GM23338 (cell line): ENCODE measurements around the gene SLC2A6. TPM values are rescaled to one million over a fixed set of nuclear protein-coding genes. Genes with fewer than 3 reads are reported as not detected.

Experiments
- ATAC-seq: fragments of 200-7000 bp; cut with Tn5 transposase; 3 replicates; pipeline ENCODE4 v1.9.1; 2020
- DNase-seq: peaks from one replicate; pipeline ENCODE4 v3.0.0-alpha.2; 2015; ENCODE audit warnings: low spot score
- H2AFZ ChIP-seq: fragments of 200-600 bp; sonication (generic); 2 replicates; pipeline ENCODE4 v1.8.0; 2016; ENCODE audit warnings: antibody characterized with exemption, mild to moderate bottlenecking, moderate library complexity
- H3F3A ChIP-seq: fragments of 200-600 bp; sonication (generic); replicated peaks from 2 replicates; pipeline ENCODE4 v1.8.0; 2017; ENCODE audit warnings: antibody characterized with exemption, mixed run types, low read depth
- H3K27ac ChIP-seq: fragments of 200-600 bp; sonication (generic); 2 replicates; pipeline ENCODE4 v1.6.1; 2016; ENCODE audit warnings: low read depth
- H3K27me3 ChIP-seq: fragments of 200-600 bp; sonication (generic); 2 replicates; pipeline ENCODE4 v1.8.0; 2016; ENCODE audit warnings: mild to moderate bottlenecking, mixed run types, moderate library complexity; ENCODE audit not compliant: insufficient read depth
- H3K36me3 ChIP-seq: fragments of 200-600 bp; sonication (generic); 2 replicates; pipeline ENCODE4 v1.8.0; 2016; ENCODE audit warnings: mild to moderate bottlenecking; ENCODE audit not compliant: insufficient read depth
- H3K4me1 ChIP-seq: fragments of 200-600 bp; sonication (generic); 2 replicates; pipeline ENCODE4 v1.8.0; 2016; ENCODE audit warnings: mild to moderate bottlenecking, moderate library complexity; ENCODE audit not compliant: insufficient read depth
- H3K4me2 ChIP-seq: fragments of 200-600 bp; sonication (generic); 2 replicates; pipeline ENCODE4 v1.7.1; 2017; ENCODE audit warnings: mixed run types
- H3K4me3 ChIP-seq: fragments of 200-600 bp; sonication (generic); 2 replicates; pipeline ENCODE4 v1.6.1; 2016; ENCODE audit warnings: mixed run types
- H3K79me2 ChIP-seq: fragments of 200-600 bp; sonication (generic); replicated peaks from 2 replicates; pipeline ENCODE4 v1.8.0; 2017; ENCODE audit warnings: mild to moderate bottlenecking; ENCODE audit not compliant: insufficient read depth
- H3K9me2 ChIP-seq: fragments of 200-600 bp; sonication (generic); 2 replicates; pipeline ENCODE4 v1.8.0; 2017; ENCODE audit not compliant: insufficient read depth
- H4K20me1 ChIP-seq: fragments of 200-600 bp; sonication (generic); replicated peaks from 2 replicates; pipeline ENCODE4 v1.8.0; 2017; ENCODE audit warnings: mild to moderate bottlenecking; ENCODE audit not compliant: insufficient read depth
- H3K27ac Mint-ChIP-seq: 2 replicates; pipeline ENCODE4 v1.8.0; 2020; ENCODE audit warnings: inconsistent platforms, mild to moderate bottlenecking, moderate library complexity, mixed read lengths
- H3K27me3 Mint-ChIP-seq: 3 replicates; pipeline ENCODE4 v1.8.0; 2022; ENCODE audit warnings: low read depth, mild to moderate bottlenecking, moderate library complexity, mixed read lengths, inconsistent platforms; ENCODE audit not compliant: insufficient read depth, poor library complexity
- H3K36me3 Mint-ChIP-seq: 3 replicates; pipeline ENCODE4 v1.8.0; 2021; ENCODE audit warnings: low read depth, mild to moderate bottlenecking, inconsistent platforms, moderate library complexity, mixed read lengths
- H3K4me1 Mint-ChIP-seq: 3 replicates; pipeline ENCODE4 v1.8.0; 2020; ENCODE audit warnings: mild to moderate bottlenecking, inconsistent platforms, mixed read lengths
- H3K4me3 Mint-ChIP-seq: 3 replicates; pipeline ENCODE4 v1.8.0; 2021; ENCODE audit warnings: moderate library complexity, mild to moderate bottlenecking, inconsistent platforms, mixed read lengths
- H3K9me3 Mint-ChIP-seq: 3 replicates; pipeline ENCODE4 v1.8.0; 2020; ENCODE audit warnings: moderate library complexity, mild to moderate bottlenecking, inconsistent platforms, mixed read lengths
- CREB1 ChIP-seq: fragments of 250-450 bp; sonication (Bioruptor Pico); IDR thresholded peaks from 2 replicates; pipeline ENCODE4 v1.5.0; 2020; ENCODE audit warnings: low read depth, mild to moderate bottlenecking, moderate library complexity
- ETS1 ChIP-seq: IDR thresholded peaks from 2 replicates; pipeline ENCODE4 v1.6.1; 2016; ENCODE audit warnings: antibody characterized with exemption
- EZH2 ChIP-seq: fragments of 200-600 bp; sonication (generic); IDR thresholded peaks from one replicate; pipeline ENCODE4 v1.8.0; 2017; ENCODE audit warnings: antibody characterized with exemption, mild to moderate bottlenecking, low read depth; ENCODE audit not compliant: unreplicated experiment
- JUNB ChIP-seq: IDR thresholded peaks from one replicate; pipeline ENCODE4 v1.6.1; 2016; ENCODE audit warnings: antibody characterized with exemption; ENCODE audit not compliant: unreplicated experiment
- NANOG ChIP-seq: IDR thresholded peaks from 2 replicates; pipeline ENCODE4 v1.6.1; 2016; ENCODE audit warnings: antibody characterized with exemption, borderline replicate concordance
- POLR2AphosphoS5 ChIP-seq: IDR thresholded peaks from 2 replicates; pipeline ENCODE4 v1.6.1; 2016; ENCODE audit warnings: antibody characterized with exemption, low read depth
- REST ChIP-seq: IDR thresholded peaks from one replicate; pipeline ENCODE4 v1.6.1; 2018; ENCODE audit warnings: antibody characterized with exemption; ENCODE audit not compliant: unreplicated experiment
- ZNF114 ChIP-seq: fragments of 250-450 bp; sonication (Bioruptor Pico); IDR thresholded peaks from 2 replicates; pipeline ENCODE4 v1.5.0; 2020; ENCODE audit warnings: mild to moderate bottlenecking, moderate library complexity
- ZNF331 ChIP-seq: fragments of 250-450 bp; sonication (Bioruptor Pico); IDR thresholded peaks from 2 replicates; pipeline ENCODE4 v1.5.0; 2020; ENCODE audit warnings: low read depth, mild to moderate bottlenecking, moderate library complexity
- ZNF462 ChIP-seq: fragments of 250-450 bp; sonication (Bioruptor Pico); IDR thresholded peaks from 2 replicates; pipeline ENCODE4 v1.5.0; 2020; ENCODE audit warnings: mild to moderate bottlenecking, moderate library complexity
- polyA plus RNA-seq: library from polyadenylated mRNA; unstranded; fragments of >200 nt; fragmentation: Nextera tagmentation; extraction: Ambion mirVana; gene quantifications from 2 replicates; pipeline ENCODE4 v1.2.1, GENCODE V29; 2016
- total RNA-seq: library from RNA; depleted of rRNA; stranded (reverse); fragments of >200 nt; shearing (Covaris generic); gene quantifications from 2 replicates; pipeline ENCODE4 v1.2.3, GENCODE V29; 2014

The SLC2A6 gene
- total and polyA plus RNA-seq, 2 experiments from 2014 or later = 17.5 to 39.3 TPM

GRCh38 chr9:133516961-133517350 lies 38.1 kb upstream of the SLC2A6 start:
- Histone ChIP-seq H3K4me1 (no peaks in the 10 kb centered on the region), H3K36me3 (no peaks in the 10 kb centered on the region), H2AFZ (no peak overlapping the region), H3K27me3 (no peaks in the 10 kb centered on the region), H3K79me2 (no peaks in the 10 kb centered on the region), H4K20me1 (no peaks in the 10 kb centered on the region), H3K4me3 (no peak overlapping the region), H3K9me2 (no peaks in the 10 kb centered on the region), H3K27ac (no peak overlapping the region), H3K4me2 (no peak overlapping the region), H3F3A (peaks cover 5% of the 10 kb centered on the region; the same call in 1 of the 2 replicates)
- Mint-ChIP-seq H3K4me3 (no peak overlapping the region; the same call in 2 of the 3 replicates), H3K4me1 (peaks cover 3% of the 10 kb centered on the region; the same call in 2 of the 3 replicates), H3K27me3 (peaks cover 8% of the 10 kb centered on the region), H3K9me3 (no peaks in the 10 kb centered on the region; the same call in 2 of the 3 replicates), H3K36me3 (no peaks in the 10 kb centered on the region), H3K27ac (no peak overlapping the region)
- DNase-seq (no peak), ATAC-seq (no peak)
- TF ChIP-seq POLR2AphosphoS5 (no peak), ZNF462 (CRISPR knock-in tag) (no peak), NANOG (no peak), ETS1 (no peak), JUNB (no peak), EZH2 (no peak), CREB1 (CRISPR knock-in tag) (no peak), ZNF331 (CRISPR knock-in tag) (no peak), REST (no peak), ZNF114 (CRISPR knock-in tag) (no peak)
